SK-N-MC (cell line): ENCODE data around the gene ADGRB2.

Source experiments
- EZH2 ChIP-seq: fragments of 200-600 bp; sonication (generic); IDR thresholded peaks from one replicate; pipeline ENCODE4 v1.6.1; 2017; ENCODE audit warnings: antibody characterized with exemption
- POLR2AphosphoS5 ChIP-seq: IDR thresholded peaks from 2 replicates; pipeline ENCODE4 v1.6.1; 2012; ENCODE audit warnings: mild to moderate bottlenecking, low read depth, low read length, borderline replicate concordance

DNA sequence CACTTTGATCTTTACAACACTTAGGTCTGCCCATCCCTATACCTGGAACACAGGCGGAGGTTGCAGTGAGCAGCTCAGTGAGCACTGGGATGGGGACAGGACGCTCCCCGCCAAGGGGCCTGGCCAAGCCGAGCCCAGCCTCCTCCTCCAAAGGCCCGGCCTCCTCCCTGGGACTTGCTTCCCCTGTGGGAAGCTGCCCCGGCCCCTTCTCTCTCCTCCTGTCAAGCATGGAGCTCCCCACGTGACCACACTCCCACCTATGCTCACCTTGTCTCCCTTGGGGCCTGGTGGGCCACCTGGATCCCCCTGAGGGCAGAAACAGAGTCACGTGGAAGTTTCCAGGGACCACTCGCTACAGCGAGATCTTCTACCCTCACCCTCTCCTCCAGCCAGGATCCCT, 73.2 kb downstream of the ADGRB2 start:
- TF ChIP-seq EZH2 (no peak), POLR2AphosphoS5 (no peak)
